GM18867 (cell line): ENCODE measurements around the gene DHX38.

Experiments
- ATAC-seq: cut with Tn5 transposase; IDR thresholded peaks from one replicate; pipeline ENCODE4 v1.9.1; 2021; ENCODE audit warnings: mild to moderate bottlenecking, moderate library complexity; ENCODE audit not compliant: unreplicated experiment

DHX38 gene

GRCh38 chr16:72162105-72162692 lies 68.6 kb downstream of the DHX38 start:
- ATAC-seq, result no peak
